Stimulated activated naive CD4-positive, alpha-beta T cell treated with Interleukin-2 at 50 U/mL for 16 hours (primary cell): ENCODE data around the gene RPS6KC1.
"Not testable (repeated sequence)": the region's sequence is repeated elsewhere in the genome, so short reads cannot be mapped to it uniquely, and the experiment has no call there.

ENCODE experiments used
- DNase-seq: peaks from one replicate; lab custom pipeline; 2025; lab: John Stamatoyannopoulos, UW

Gene RPS6KC1

GRCh38 chr1:213279410-213279809, 228.4 kb downstream of the RPS6KC1 start:
- DNase-seq = no peak

- no peak for DNase-seq
Observed at GRCh38 chr1:213281640-213282301, 230.7 kb downstream of the RPS6KC1 start.

- no peak for DNase-seq
Observed at GRCh38 chr1:213284626-213285025, 233.6 kb downstream of the RPS6KC1 start.

- DNase-seq = no peak
Observed at GRCh38 chr1:213286235-213286634, 235.2 kb downstream of the RPS6KC1 start.

GRCh38 chr1:213287987-213288386, 236.9 kb downstream of the RPS6KC1 start:
- DNase-seq = no peak

GRCh38 chr1:213291526-213291925, 240.5 kb downstream of the RPS6KC1 start:
- DNase-seq = no peak

GRCh38 chr1:213292614-213293013, 241.6 kb downstream of the RPS6KC1 start:
- no peak for DNase-seq

- DNase-seq = no peak
Observed at GRCh38 chr1:213295860-213296259, 244.8 kb downstream of the RPS6KC1 start.

- DNase-seq = no peak
Observed at GRCh38 chr1:213296558-213296957, 245.5 kb downstream of the RPS6KC1 start.

- DNase-seq = no peak
Observed at GRCh38 chr1:213297021-213297420, 246.0 kb downstream of the RPS6KC1 start.

- DNase-seq = no peak
Observed at GRCh38 chr1:213300433-213300832, 249.4 kb downstream of the RPS6KC1 start.

GRCh38 chr1:213301524-213301923, 250.5 kb downstream of the RPS6KC1 start:
- DNase-seq = not testable (repeated sequence)

- no peak for DNase-seq
Observed at GRCh38 chr1:213303286-213303685, 252.2 kb downstream of the RPS6KC1 start.

GRCh38 chr1:213315571-213315970, 264.5 kb downstream of the RPS6KC1 start:
- DNase-seq = no peak

GRCh38 chr1:213318458-213318857, 267.4 kb downstream of the RPS6KC1 start:
- not testable (repeated sequence) for DNase-seq

- DNase-seq = no peak
Observed at GRCh38 chr1:213320191-213320870, 269.3 kb downstream of the RPS6KC1 start.
